Measurements from ENCODE around the gene SMIM14. TPM values are rescaled to one million over a fixed set of nuclear protein-coding genes. Genes with fewer than 3 reads are reported as not detected.

The SMIM14 gene
- total RNA-seq, 6 experiments from 2014 or later = 54.0 to 224 (median 124) TPM

DNA sequence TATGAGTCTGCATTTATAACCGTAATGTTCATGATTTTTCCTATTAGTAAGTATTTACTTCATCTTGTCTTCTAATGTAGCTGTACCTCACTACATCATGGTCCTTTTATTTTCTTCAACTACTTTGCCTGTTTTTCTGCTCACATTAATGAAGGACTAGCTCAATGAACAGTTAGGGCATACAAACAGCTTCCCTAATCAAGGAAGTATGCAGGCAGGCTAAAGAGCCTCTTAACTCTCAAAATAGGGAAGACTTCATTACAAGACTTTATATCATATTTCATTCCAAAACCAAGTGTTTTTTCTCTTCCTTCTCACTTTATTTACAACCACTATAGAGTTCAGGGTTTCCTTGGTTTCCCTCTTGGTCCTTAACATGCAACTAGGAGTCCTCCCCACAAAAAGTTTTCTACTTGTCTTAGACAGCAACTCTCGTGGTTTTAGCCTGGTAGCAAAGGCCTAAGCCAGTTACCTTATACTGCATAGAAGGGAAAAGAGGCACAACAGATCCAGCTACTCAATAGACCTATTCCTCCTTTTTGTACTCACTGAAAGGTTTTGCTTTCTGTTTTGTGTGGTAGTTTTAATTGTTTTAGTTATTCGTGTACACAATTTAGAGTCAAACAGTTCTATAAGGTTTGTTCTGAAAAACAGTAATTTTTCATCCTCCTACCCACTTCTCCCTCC, 40.8 kb downstream of the SMIM14 start:
- intact Hi-C loops (cut with DNase I) = no loop called here
- Histone ChIP-seq H3K27me3 (no peaks in the 10 kb centered on the region), H3K4me1 (no peaks in the 10 kb centered on the region), H3K9me3 (no peaks in the 10 kb centered on the region), H3K4me3 (no peak overlapping the region), H3K27ac (no peak overlapping the region), H3K36me3 (peaks cover 0 to 51% (median 18%) of the 10 kb centered on the region in 4 donors)
- TF ChIP-seq, protein P1, sequence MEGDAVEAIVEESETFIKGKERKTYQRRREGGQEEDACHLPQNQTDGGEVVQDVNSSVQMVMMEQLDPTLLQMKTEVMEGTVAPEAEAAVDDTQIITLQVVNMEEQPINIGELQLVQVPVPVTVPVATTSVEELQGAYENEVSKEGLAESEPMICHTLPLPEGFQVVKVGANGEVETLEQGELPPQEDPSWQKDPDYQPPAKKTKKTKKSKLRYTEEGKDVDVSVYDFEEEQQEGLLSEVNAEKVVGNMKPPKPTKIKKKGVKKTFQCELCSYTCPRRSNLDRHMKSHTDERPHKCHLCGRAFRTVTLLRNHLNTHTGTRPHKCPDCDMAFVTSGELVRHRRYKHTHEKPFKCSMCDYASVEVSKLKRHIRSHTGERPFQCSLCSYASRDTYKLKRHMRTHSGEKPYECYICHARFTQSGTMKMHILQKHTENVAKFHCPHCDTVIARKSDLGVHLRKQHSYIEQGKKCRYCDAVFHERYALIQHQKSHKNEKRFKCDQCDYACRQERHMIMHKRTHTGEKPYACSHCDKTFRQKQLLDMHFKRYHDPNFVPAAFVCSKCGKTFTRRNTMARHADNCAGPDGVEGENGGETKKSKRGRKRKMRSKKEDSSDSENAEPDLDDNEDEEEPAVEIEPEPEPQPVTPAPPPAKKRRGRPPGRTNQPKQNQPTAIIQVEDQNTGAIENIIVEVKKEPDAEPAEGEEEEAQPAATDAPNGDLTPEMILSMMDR (IDR thresholded peaks at IDR 0.05) = no peak
- no peak for TF ChIP-seq POLR2A (IDR thresholded peaks at IDR 0.05)
- DNase-seq = no peak
- peak in 1 of 4 donors; percentile 22 for ATAC-seq
- WGBS (ENCODE audit: insufficient coverage, low coverage, low lambda C conversion rate, missing lambda C conversion rate) = 76% methylated on average over 3 of the region's 3 CpGs

GRCh38 chr4:39596971-39597370, 41.7 kb downstream of the SMIM14 start:
- H3K27me3 ChIP-seq = no peaks in the 10 kb centered on the region
- no peak overlapping the region for H3K4me3 ChIP-seq
- H3K4me1 ChIP-seq = no peaks in the 10 kb centered on the region
- no peak for DNase-seq
- no peaks in the 10 kb centered on the region for H3K9me3 ChIP-seq
- no peak for ATAC-seq
- WGBS (ENCODE audit: insufficient coverage, low coverage, low lambda C conversion rate, missing lambda C conversion rate) = 88% methylated on average over 3 of the region's 3 CpGs
- TF ChIP-seq POLR2A (IDR thresholded peaks at IDR 0.05) = no peak
- TF ChIP-seq, protein P1 (IDR thresholded peaks at IDR 0.05) = no peak
- peaks cover 0 to 43% (median 16%) of the 10 kb centered on the region in 4 donors for H3K36me3 ChIP-seq
- intact Hi-C loops (cut with DNase I) = no loop called here
- no peak overlapping the region for H3K27ac ChIP-seq

- Histone ChIP-seq H3K36me3 (peaks cover 0 to 31% (median 1%) of the 10 kb centered on the region in 4 donors), H3K9me3 (no peaks in the 10 kb centered on the region), H3K27ac (no peak overlapping the region), H3K27me3 (no peaks in the 10 kb centered on the region), H3K4me1 (no peaks in the 10 kb centered on the region), H3K4me3 (no peak overlapping the region)
- DNase-seq = no peak
- intact Hi-C loops (cut with DNase I) = no loop called here
- peak in 2 of 4 donors; percentile 32 to 46 for ATAC-seq
- 79% methylated on average over 5 of the region's 5 CpGs for WGBS (ENCODE audit: insufficient coverage, low coverage, low lambda C conversion rate, missing lambda C conversion rate)
- TF ChIP-seq POLR2A (IDR thresholded peaks at IDR 0.05) = no peak
- TF ChIP-seq, protein P1 (IDR thresholded peaks at IDR 0.05) = peak in 1 of 4 donors; percentile 13
These were observed 47.4 kb downstream of the SMIM14 start for GRCh38 chr4:39591290-39591689.

- no peak overlapping the region for H3K4me3 ChIP-seq
- peak in 1 of 4 donors; percentile 21 for ATAC-seq
- intact Hi-C loops (cut with DNase I) = no loop called here
- no peak overlapping the region for H3K27ac ChIP-seq
- H3K36me3 ChIP-seq = peaks cover 0 to 38% (median 1%) of the 10 kb centered on the region in 4 donors
- no peaks in the 10 kb centered on the region for H3K27me3 ChIP-seq
- WGBS (ENCODE audit: insufficient coverage, low coverage, low lambda C conversion rate, missing lambda C conversion rate) = 87% methylated on average over 3 of the region's 3 CpGs
- H3K4me1 ChIP-seq = no peaks in the 10 kb centered on the region
- no peaks in the 10 kb centered on the region for H3K9me3 ChIP-seq
- TF ChIP-seq, protein P1 (IDR thresholded peaks at IDR 0.05) = no peak
- TF ChIP-seq POLR2A (IDR thresholded peaks at IDR 0.05) = no peak
- DNase-seq = no peak
These were observed 50.8 kb downstream of the SMIM14 start for GRCh38 chr4:39587881-39588280.
